Gastroesophageal sphincter (tissue), 3 donors: Measurements from ENCODE around the gene SNRNP200.

ENCODE experiments used
- CTCF ChIP-seq, 4 experiments: fragments of 200-600 bp in 2 of 4; fragments of 450-650 bp in 2 of 4; sonication (generic) in 1 of 4; IDR thresholded peaks; one replicate each; pipeline ENCODE4 v1.5.1; 2017 to 2019; ENCODE audit warnings: antibody characterized with exemption in 4 of 4, mild to moderate bottlenecking in 2 of 4, moderate library complexity in 2 of 4
- EP300 ChIP-seq: sonication (generic); formaldehyde crosslinking; IDR thresholded peaks from one replicate; pipeline ENCODE4 v1.6.1; 2017; ENCODE audit warnings: antibody characterized with exemption, mild to moderate bottlenecking
- POLR2A ChIP-seq, 2 donors: fragments of 450-650 bp; IDR thresholded peaks; one replicate each; pipeline ENCODE4 v1.6.1; 2017; ENCODE audit warnings: antibody characterized with exemption in 2 of 2, mild to moderate bottlenecking in 2 of 2, moderate library complexity in 1 of 2
- POLR2AphosphoS5 ChIP-seq: sonication (generic); formaldehyde crosslinking; IDR thresholded peaks from one replicate; pipeline ENCODE4 v1.6.1; 2017; ENCODE audit warnings: antibody characterized with exemption

- no peak for TF ChIP-seq CTCF (IDR thresholded peaks at IDR 0.05)
- TF ChIP-seq POLR2AphosphoS5 = no peak
- no peak for TF ChIP-seq POLR2A (IDR thresholded peaks at IDR 0.05)
- no peak for TF ChIP-seq EP300
Observed at GRCh38 chr2:96320728-96321622, 15.6 kb upstream of the SNRNP200 start.
